Measurements from ENCODE around the gene PACRG. TPM values are rescaled to one million over a fixed set of nuclear protein-coding genes. Genes with fewer than 3 reads are reported as not detected.

PACRG gene
- total and polyA plus RNA-seq, 2 donors (not counting 3 experiments of a cell fraction or from before 2014, with no cell fraction given), result 0.08 TPM; not detected in 1

- DNase-seq (ENCODE audit: low read depth, low spot score), result no peak
Observed at GRCh38 chr6:162708971-162709370, 18.8 kb upstream of the PACRG start.

More at GRCh38 chr6:162708971-162709370, 18.8 kb upstream of the PACRG start:
- Histone ChIP-seq H3K27ac (ENCODE audit: insufficient read depth, low read depth, low read length) (no peak overlapping the region), H3K4me3 (replicated peaks in 1 of 3; ENCODE audit: insufficient read depth in 1 of 3, low read depth in 1 of 3, low read length in 3 of 3) (no peak overlapping the region), H3K4me1 (ENCODE audit: control insufficient read depth, extremely low read depth, insufficient read depth, low read length) (no peaks in the 10 kb centered on the region), H2AFZ (ENCODE audit: low read depth, low read length) (no peak overlapping the region), H3K9me1 (replicated peaks; ENCODE audit: control insufficient read depth, extremely low read depth, insufficient read depth, low read length) (no peaks in the 10 kb centered on the region), H3K36me3 (ENCODE audit: control insufficient read depth in 2 of 2, extremely low read depth in 1 of 2, insufficient read depth in 2 of 2, low read length in 2 of 2) (no peaks in the 10 kb centered on the region), H3K27me3 (ENCODE audit: control insufficient read depth in 2 of 2, insufficient read depth in 2 of 2, low read length in 2 of 2) (no peaks in the 10 kb centered on the region), H3K9me3 (replicated peaks; ENCODE audit: control insufficient read depth, insufficient read depth, low read length) (no peaks in the 10 kb centered on the region), H4K20me1 (replicated peaks; ENCODE audit: control insufficient read depth, extremely low read depth, insufficient read depth, low read length) (no peaks in the 10 kb centered on the region), H3K4me2 (ENCODE audit: insufficient read depth, low read length) (no peak overlapping the region), H3K79me2 (ENCODE audit: control insufficient read depth, insufficient read depth, low read length) (no peaks in the 10 kb centered on the region), H3K9ac (replicated peaks; ENCODE audit: extremely low read depth, insufficient read depth, low read length) (no peak overlapping the region)
- TF ChIP-seq JUN (IDR thresholded peaks at IDR 0.05; ENCODE audit: borderline replicate concordance, insufficient read depth, insufficient read length, low read depth) (no peak), CTCF (IDR thresholded peaks at IDR 0.05; ENCODE audit: extremely low read depth in 1 of 2, insufficient read depth in 1 of 2, low read depth in 1 of 2, low read length in 2 of 2) (no peak), EZH2 (IDR thresholded peaks at IDR 0.05; ENCODE audit: borderline replicate concordance, low read depth, low read length, severe bottlenecking) (no peak), MAX (IDR thresholded peaks at IDR 0.05; ENCODE audit: insufficient read depth, insufficient read length) (no peak), POLR2AphosphoS5 (IDR thresholded peaks at IDR 0.05; ENCODE audit: insufficient read depth, low read depth, low read length) (no peak), MYC (IDR thresholded peaks at IDR 0.05; ENCODE audit: low read depth, low read length) (no peak), GATA2 (IDR thresholded peaks at IDR 0.05; ENCODE audit: insufficient read depth, insufficient read length, low read depth, low read length) (no peak), POLR2A (IDR thresholded peaks at IDR 0.05; ENCODE audit: low read depth, low read length) (no peak), FOS (IDR thresholded peaks at IDR 0.05; ENCODE audit: borderline replicate concordance, insufficient read depth, low read length) (no peak)
- no peak for FAIRE-seq
- dilution Hi-C loops (cut with MboI; ENCODE audit: extremely low pct_ligation_motif_present, low sequenced_read_pairs) (no loop called here), intact Hi-C loops (cut with micrococcal nuclease) (no loop called here)
- ChIA-PET CTCF (no interaction called here), POLR2A (no interaction called here)
- BruUV-seq (replicated peaks), result no TSS peak
